Sigmoid colon (tissue), 7 donors: ENCODE results near the gene CLEC19A. TPM values are rescaled to one million over a fixed set of nuclear protein-coding genes. Genes with fewer than 3 reads are reported as not detected.

ENCODE experiments used
- DNase-seq: peaks from one replicate; pipeline ENCODE4 v3.0.0-alpha.2; 2019
- H3K27ac ChIP-seq, 4 donors: fragments of 200-600 bp; sonication (generic); one replicate each; pipeline ENCODE4 v1.5.1; 2016 to 2019; ENCODE audit warnings: mild to moderate bottlenecking in 1 of 4
- H3K27me3 ChIP-seq, 3 donors: fragments of 200-600 bp; sonication (generic); one replicate each; pipeline ENCODE4 v1.5.1; 2019; ENCODE audit warnings: mild to moderate bottlenecking in 1 of 3
- H3K36me3 ChIP-seq, 4 donors: fragments of 200-600 bp; sonication (generic); one replicate each; pipeline ENCODE4 v1.5.1; 2016 to 2019
- H3K4me1 ChIP-seq, 4 donors: fragments of 200-600 bp; sonication (generic); one replicate each; pipeline ENCODE4 v1.5.1; 2017 to 2019
- H3K4me3 ChIP-seq, 4 donors: fragments of 200-600 bp; sonication (generic); one replicate each; pipeline ENCODE4 v1.5.1; 2017 to 2019; ENCODE audit warnings: mild to moderate bottlenecking in 2 of 4, moderate library complexity in 1 of 4
- H3K9me3 ChIP-seq, 4 donors: fragments of 200-600 bp in 3 of 4; sonication (generic) in 3 of 4; one replicate each; pipeline versions ENCODE4 v1.5.1 to v1.6.1; 2013 to 2019
- CTCF ChIP-seq, 4 experiments: fragments of 450-650 bp in 3 of 4; fragments of 200-600 bp in 1 of 4; IDR thresholded peaks; one replicate each; pipeline ENCODE4 v1.5.1; 2016 to 2019; ENCODE audit warnings: antibody characterized with exemption in 4 of 4, mild to moderate bottlenecking in 3 of 4, moderate library complexity in 2 of 4
- EP300 ChIP-seq, 4 donors: sonication (generic); formaldehyde crosslinking; IDR thresholded peaks; one replicate each; pipeline ENCODE4 v1.6.1; 2017; ENCODE audit warnings: antibody characterized with exemption in 4 of 4
- POLR2A ChIP-seq, 2 donors: fragments of 450-650 bp; IDR thresholded peaks; one replicate each; pipeline ENCODE4 v1.6.1; 2016; ENCODE audit warnings: antibody characterized with exemption in 2 of 2, mild to moderate bottlenecking in 2 of 2, moderate library complexity in 2 of 2
- POLR2AphosphoS5 ChIP-seq, 4 donors: sonication (generic); formaldehyde crosslinking; IDR thresholded peaks; one replicate each; pipeline ENCODE4 v1.6.1; 2017; ENCODE audit warnings: antibody characterized with exemption in 4 of 4
- WGBS, 2 donors: extraction: QIAGEN DNeasy Blood & Tissue Kit; methylation state at CpG; one replicate each; pipeline ENCODE4 v1.1.7; 2013; 5-methylcytosine and 5-hydroxymethylcytosine counted together
- intact Hi-C: fragments of 100-400 bp; cut with DNase I; formaldehyde crosslinking; loops from one replicate; pipeline ENCODE4 v1.15.1; 2023
- polyA plus RNA-seq, 3 donors: library from polyadenylated mRNA; stranded (reverse); fragments of 200-250 nt; gene quantifications; one replicate each; pipeline ENCODE4 v1.2.3, GENCODE V29; 2013
- total RNA-seq, 4 donors: library from RNA; depleted of rRNA; stranded (reverse); fragments of >200 nt; gene quantifications; one replicate each; pipeline ENCODE4 v1.1.0, GENCODE V29; 2016
- donor health status: healthy with polysubstance abuse.
- donor health status: Bipolar disorder and iron deficiency.
- donor health status: healthy.

Gene CLEC19A
- total and polyA plus RNA-seq, 7 donors = not detected

- WGBS, 2 donors = 93 to 94% methylated on average over 2 of the region's 2 CpGs
- no peak for DNase-seq
- Histone ChIP-seq H3K4me1 (no peaks in the 10 kb centered on the region), H3K27ac (no peak overlapping the region), H3K4me3 (no peak overlapping the region), H3K9me3 (no peaks in the 10 kb centered on the region), H3K27me3 (no peaks in the 10 kb centered on the region), H3K36me3 (no peaks in the 10 kb centered on the region)
- TF ChIP-seq POLR2A (IDR thresholded peaks at IDR 0.05) = no peak
- no peak for TF ChIP-seq EP300 (IDR thresholded peaks at IDR 0.05)
- TF ChIP-seq CTCF (IDR thresholded peaks at IDR 0.05) = no peak
- no peak for TF ChIP-seq POLR2AphosphoS5 (IDR thresholded peaks at IDR 0.05)
- intact Hi-C loops = no loop called here
Observed at GRCh38 chr16:19305443-19305842, 19.9 kb downstream of the CLEC19A start.

- intact Hi-C loops = no loop called here
- Histone ChIP-seq H3K27ac (no peak overlapping the region), H3K36me3 (no peaks in the 10 kb centered on the region), H3K4me1 (no peaks in the 10 kb centered on the region), H3K27me3 (no peaks in the 10 kb centered on the region), H3K9me3 (no peaks in the 10 kb centered on the region), H3K4me3 (no peak overlapping the region)
- DNase-seq = no peak
- no peak for TF ChIP-seq CTCF (IDR thresholded peaks at IDR 0.05)
- 73 to 91% methylated on average over 8 of the region's 8 CpGs for WGBS, 2 donors
Observed at GRCh38 chr16:19307587-19308241, 22.2 kb downstream of the CLEC19A start.

- H3K4me1 ChIP-seq = no peaks in the 10 kb centered on the region
- no peaks in the 10 kb centered on the region for H3K27me3 ChIP-seq
- no peak for DNase-seq
- WGBS, 2 donors = 80 to 81% methylated on average over 1 of the region's 1 CpG
- H3K36me3 ChIP-seq = no peaks in the 10 kb centered on the region
- no peaks in the 10 kb centered on the region for H3K9me3 ChIP-seq
- H3K27ac ChIP-seq = no peak overlapping the region
- intact Hi-C loops = no loop called here
- no peak overlapping the region for H3K4me3 ChIP-seq
- TF ChIP-seq POLR2A (IDR thresholded peaks at IDR 0.05) = no peak
- TF ChIP-seq POLR2AphosphoS5 (IDR thresholded peaks at IDR 0.05) = no peak
- no peak for TF ChIP-seq CTCF (IDR thresholded peaks at IDR 0.05)
- no peak for TF ChIP-seq EP300 (IDR thresholded peaks at IDR 0.05)
Observed at GRCh38 chr16:19308392-19308791, 22.9 kb downstream of the CLEC19A start.

- TF ChIP-seq CTCF (IDR thresholded peaks at IDR 0.05) (no peak), EP300 (IDR thresholded peaks at IDR 0.05) (no peak), POLR2AphosphoS5 (IDR thresholded peaks at IDR 0.05) (no peak), POLR2A (IDR thresholded peaks at IDR 0.05) (no peak)
- DNase-seq = no peak
- Histone ChIP-seq H3K4me1 (no peaks in the 10 kb centered on the region), H3K27ac (no peak overlapping the region), H3K36me3 (no peaks in the 10 kb centered on the region), H3K4me3 (no peak overlapping the region), H3K9me3 (no peaks in the 10 kb centered on the region), H3K27me3 (no peaks in the 10 kb centered on the region)
- 86 to 88% methylated on average over 5 of the region's 5 CpGs for WGBS, 2 donors
- intact Hi-C loops = no loop called here
Observed at GRCh38 chr16:19309178-19309577, 23.6 kb downstream of the CLEC19A start.
